Stomach (tissue), 9 donors: Measurements from ENCODE around the gene GUK1. TPM values are rescaled to one million over a fixed set of nuclear protein-coding genes. Genes with fewer than 3 reads are reported as not detected.

ENCODE experiments used
- DNase-seq, 2 donors: peaks; one replicate each; pipeline versions ENCODE4 v3.0.0 to v3.0.0-alpha.2; 2013 to 2019
- H3K27ac ChIP-seq, 5 donors: fragments of 200-600 bp in 4 of 5; sonication (generic) in 4 of 5; one replicate each; pipeline ENCODE4 v1.5.1; 2013 to 2019; ENCODE audit warnings: mild to moderate bottlenecking in 1 of 5, moderate library complexity in 1 of 5
- H3K27me3 ChIP-seq, 3 donors: fragments of 200-600 bp; sonication (generic); one replicate each; pipeline ENCODE4 v1.5.1; 2017 to 2019; ENCODE audit warnings: mixed run types in 1 of 3
- H3K36me3 ChIP-seq, 4 donors: fragments of 200-600 bp; sonication (generic); 1 replicate in 3 of 4; 2 replicates in 1 of 4; pipeline ENCODE4 v1.5.1; 2016 to 2019
- H3K4me1 ChIP-seq, 4 donors: fragments of 200-600 bp; sonication (generic); one replicate each; pipeline ENCODE4 v1.5.1; 2016 to 2019
- H3K4me3 ChIP-seq, 4 donors: fragments of 200-600 bp; sonication (generic) in 3 of 4; one replicate each; pipeline ENCODE4 v1.5.1; 2016 to 2019; ENCODE audit warnings: mild to moderate bottlenecking in 1 of 4
- H3K9me3 ChIP-seq, 4 donors: fragments of 200-600 bp; sonication (generic); one replicate each; pipeline ENCODE4 v1.5.1; 2016 to 2019
- EP300 ChIP-seq: sonication (generic); formaldehyde crosslinking; IDR thresholded peaks from one replicate; pipeline ENCODE4 v1.6.1; 2017; ENCODE audit warnings: antibody characterized with exemption
- POLR2A ChIP-seq, 4 donors: fragments of 450-650 bp; IDR thresholded peaks; one replicate each; pipeline ENCODE4 v1.6.1; 2016; ENCODE audit warnings: antibody characterized with exemption in 4 of 4, control low read depth in 2 of 4, mild to moderate bottlenecking in 1 of 4, moderate library complexity in 1 of 4
- POLR2AphosphoS5 ChIP-seq, 3 donors: sonication (generic); formaldehyde crosslinking; IDR thresholded peaks; one replicate each; pipeline ENCODE4 v1.6.1; 2016; ENCODE audit warnings: antibody characterized with exemption in 3 of 3
- WGBS, 5 donors: extraction: QIAGEN DNeasy Blood & Tissue Kit in 3 of 5; methylation state at CpG; one replicate each; pipeline versions ENCODE4 v1.1.5 to v1.1.7; 2013 to 2018; 5-methylcytosine and 5-hydroxymethylcytosine counted together
- intact Hi-C: fragments of 100-400 bp; cut with DNase I; formaldehyde crosslinking; loops from one replicate; pipeline ENCODE4 v1.15.1; 2023; ENCODE audit warnings: low total_unique reads
- polyA plus RNA-seq, 3 donors: library from polyadenylated mRNA; stranded (reverse); fragments of 200-250 nt; gene quantifications; one replicate each; pipeline ENCODE4 v1.2.3, GENCODE V29; 2013
- total RNA-seq, 5 donors: library from RNA; depleted of rRNA; stranded (reverse); fragments of >200 nt; gene quantifications; one replicate each; pipeline versions ENCODE4 v1.1.0 to v1.2.3, GENCODE V29; 2014 to 2016
- TF ChIP-seq, protein P1 (sequence below), 7 experiments: fragments of 450-650 bp in 4 of 7; fragments of 200-600 bp in 3 of 7; sonication (generic) in 3 of 7; IDR thresholded peaks; one replicate each; pipeline ENCODE4 v1.5.1; 2016 to 2019; ENCODE audit warnings: antibody characterized with exemption in 7 of 7, control low read depth in 2 of 7, mild to moderate bottlenecking in 1 of 7
- donor health status: healthy with polysubstance abuse.
- donor health status: Bipolar disorder and iron deficiency.
- donor health status: healthy.

Gene GUK1
- total and polyA plus RNA-seq, 8 donors = 179 to 613 (median 282) TPM

DNA sequence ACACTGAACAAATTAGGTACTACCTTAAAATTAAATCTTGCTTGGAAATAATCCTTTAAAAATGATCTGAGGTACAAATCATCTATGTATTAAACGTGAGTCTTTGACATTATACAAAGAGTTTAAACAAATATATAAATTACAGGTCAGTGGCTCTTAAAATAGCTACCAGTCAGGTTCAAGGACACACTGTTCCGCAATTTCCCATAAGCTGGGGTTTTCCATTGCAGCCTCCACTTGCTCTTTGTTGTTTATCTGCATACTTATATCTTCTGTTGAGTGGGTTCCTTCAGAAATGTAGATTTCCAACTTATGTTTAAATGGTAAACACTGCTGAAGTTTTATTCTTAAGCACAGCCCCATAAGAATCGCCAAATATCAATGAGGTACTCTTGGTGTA, 25.3 kb upstream of the GUK1 start:
- Histone ChIP-seq H3K4me1 (peaks cover 7 to 14% (median 9%) of the 10 kb centered on the region in 4 donors), H3K9me3 (no peaks in the 10 kb centered on the region), H3K4me3 (no peak overlapping the region), H3K27ac (no peak overlapping the region), H3K36me3 (no peaks in the 10 kb centered on the region), H3K27me3 (no peaks in the 10 kb centered on the region)
- intact Hi-C loops = no loop called here
- 50 to 65% (median 59%) methylated on average over 3 of the region's 3 CpGs for WGBS, 5 donors
- no peak for DNase-seq
- TF ChIP-seq POLR2AphosphoS5 (IDR thresholded peaks at IDR 0.05) (no peak), EP300 (no peak), POLR2A (IDR thresholded peaks at IDR 0.05) (no peak)
- TF ChIP-seq, protein P1, sequence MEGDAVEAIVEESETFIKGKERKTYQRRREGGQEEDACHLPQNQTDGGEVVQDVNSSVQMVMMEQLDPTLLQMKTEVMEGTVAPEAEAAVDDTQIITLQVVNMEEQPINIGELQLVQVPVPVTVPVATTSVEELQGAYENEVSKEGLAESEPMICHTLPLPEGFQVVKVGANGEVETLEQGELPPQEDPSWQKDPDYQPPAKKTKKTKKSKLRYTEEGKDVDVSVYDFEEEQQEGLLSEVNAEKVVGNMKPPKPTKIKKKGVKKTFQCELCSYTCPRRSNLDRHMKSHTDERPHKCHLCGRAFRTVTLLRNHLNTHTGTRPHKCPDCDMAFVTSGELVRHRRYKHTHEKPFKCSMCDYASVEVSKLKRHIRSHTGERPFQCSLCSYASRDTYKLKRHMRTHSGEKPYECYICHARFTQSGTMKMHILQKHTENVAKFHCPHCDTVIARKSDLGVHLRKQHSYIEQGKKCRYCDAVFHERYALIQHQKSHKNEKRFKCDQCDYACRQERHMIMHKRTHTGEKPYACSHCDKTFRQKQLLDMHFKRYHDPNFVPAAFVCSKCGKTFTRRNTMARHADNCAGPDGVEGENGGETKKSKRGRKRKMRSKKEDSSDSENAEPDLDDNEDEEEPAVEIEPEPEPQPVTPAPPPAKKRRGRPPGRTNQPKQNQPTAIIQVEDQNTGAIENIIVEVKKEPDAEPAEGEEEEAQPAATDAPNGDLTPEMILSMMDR (IDR thresholded peaks at IDR 0.05) = no peak

DNA sequence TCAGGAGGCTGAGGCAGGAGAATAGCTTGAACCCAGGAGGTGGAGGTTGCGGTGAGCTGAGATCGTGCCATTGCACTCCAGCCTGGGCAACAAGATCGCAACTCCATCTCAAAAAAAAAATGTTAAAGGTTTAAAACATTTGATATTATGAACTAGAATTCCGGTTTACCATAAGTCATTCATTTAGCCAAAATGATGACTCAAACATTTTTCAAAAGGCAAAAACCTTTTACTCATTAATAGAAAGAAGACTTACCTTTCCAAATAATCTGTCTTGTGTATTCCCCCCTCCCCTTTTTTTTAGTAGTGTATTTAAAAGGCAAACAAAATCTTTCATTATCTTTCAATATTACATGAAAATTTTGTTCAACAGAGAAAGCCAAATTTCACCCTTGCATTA, 22.7 kb upstream of the GUK1 start:
- Histone ChIP-seq H3K4me1 (no peaks in the 10 kb centered on the region), H3K27me3 (no peaks in the 10 kb centered on the region), H3K36me3 (no peaks in the 10 kb centered on the region), H3K9me3 (no peaks in the 10 kb centered on the region), H3K27ac (no peak overlapping the region), H3K4me3 (no peak overlapping the region)
- TF ChIP-seq POLR2AphosphoS5 (IDR thresholded peaks at IDR 0.05) = no peak
- TF ChIP-seq POLR2A (IDR thresholded peaks at IDR 0.05) = no peak
- no peak for TF ChIP-seq EP300
- TF ChIP-seq, protein P1 (IDR thresholded peaks at IDR 0.05) = no peak
- WGBS, 5 donors = 94 to 99% (median 99%) methylated on average over 4 of the region's 4 CpGs
- DNase-seq = no peak
- intact Hi-C loops = no loop called here

DNA sequence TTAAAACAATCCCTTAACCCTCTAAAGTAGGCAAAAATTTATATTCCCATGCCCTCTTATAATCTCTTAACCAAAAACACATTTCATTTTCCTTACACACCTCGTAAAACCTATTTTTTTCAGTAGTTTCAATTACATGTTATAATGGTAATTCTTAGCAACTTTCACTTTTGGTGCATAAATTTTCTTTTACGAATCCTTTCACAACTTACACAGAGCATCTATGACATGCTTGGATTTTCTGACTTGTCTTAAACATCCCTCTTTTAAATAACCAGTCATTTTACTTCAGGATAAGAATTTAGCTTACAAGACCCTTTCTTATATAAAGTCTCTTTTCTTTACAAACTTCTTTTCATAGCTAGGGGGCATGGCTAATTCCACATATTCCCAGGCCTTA, 22.0 kb upstream of the GUK1 start:
- no peak overlapping the region for H3K27ac ChIP-seq
- H3K27me3 ChIP-seq = no peaks in the 10 kb centered on the region
- no peaks in the 10 kb centered on the region for H3K9me3 ChIP-seq
- no peak overlapping the region for H3K4me3 ChIP-seq
- 78 to 84% (median 81%) methylated on average over 2 of the region's 2 CpGs for whole genome bisulfite sequencing, 5 donors
- no peaks in the 10 kb centered on the region for H3K4me1 ChIP-seq
- no peak for TF ChIP-seq POLR2A (IDR thresholded peaks at IDR 0.05)
- no peak for TF ChIP-seq EP300
- TF ChIP-seq, protein P1 (IDR thresholded peaks at IDR 0.05) = no peak
- TF ChIP-seq POLR2AphosphoS5 (IDR thresholded peaks at IDR 0.05) = no peak
- intact Hi-C loops = no loop called here
- no peaks in the 10 kb centered on the region for H3K36me3 ChIP-seq
- no peak for DNase-seq

DNA sequence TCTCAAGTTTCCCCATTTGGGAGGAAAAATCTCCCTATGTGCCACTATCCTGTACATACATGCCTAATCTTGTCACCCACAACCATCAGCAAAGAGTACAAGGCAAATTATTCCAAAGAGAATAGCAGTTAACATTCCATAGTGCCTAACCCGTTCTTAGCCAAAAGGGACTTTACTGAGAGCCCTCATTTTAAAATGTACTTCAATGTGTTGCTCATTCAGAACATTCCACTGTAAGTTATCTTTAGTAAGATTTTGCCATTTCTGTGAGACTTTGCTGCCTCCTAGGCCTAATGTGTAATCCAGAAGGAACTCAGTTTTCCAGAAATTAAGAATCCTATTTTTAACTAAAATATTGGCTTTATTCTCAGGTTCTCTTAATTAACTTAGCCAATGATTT, 19.7 kb upstream of the GUK1 start:
- no peaks in the 10 kb centered on the region for H3K27me3 ChIP-seq
- no peaks in the 10 kb centered on the region for H3K36me3 ChIP-seq
- no peaks in the 10 kb centered on the region for H3K9me3 ChIP-seq
- intact Hi-C loops = no loop called here
- no peak for TF ChIP-seq EP300
- TF ChIP-seq, protein P1 (IDR thresholded peaks at IDR 0.05) = no peak
- TF ChIP-seq POLR2A (IDR thresholded peaks at IDR 0.05) = no peak
- TF ChIP-seq POLR2AphosphoS5 (IDR thresholded peaks at IDR 0.05) = no peak
- H3K4me3 ChIP-seq = no peak overlapping the region
- H3K4me1 ChIP-seq = no peaks in the 10 kb centered on the region
- H3K27ac ChIP-seq = no peak overlapping the region
- 67 to 82% (median 74%) methylated on average over 1 of the region's 1 CpG for WGBS, 5 donors
- DNase-seq = no peak
